ENCODE results near the gene KRTAP29-1.

The KRTAP29-1 gene

DNA sequence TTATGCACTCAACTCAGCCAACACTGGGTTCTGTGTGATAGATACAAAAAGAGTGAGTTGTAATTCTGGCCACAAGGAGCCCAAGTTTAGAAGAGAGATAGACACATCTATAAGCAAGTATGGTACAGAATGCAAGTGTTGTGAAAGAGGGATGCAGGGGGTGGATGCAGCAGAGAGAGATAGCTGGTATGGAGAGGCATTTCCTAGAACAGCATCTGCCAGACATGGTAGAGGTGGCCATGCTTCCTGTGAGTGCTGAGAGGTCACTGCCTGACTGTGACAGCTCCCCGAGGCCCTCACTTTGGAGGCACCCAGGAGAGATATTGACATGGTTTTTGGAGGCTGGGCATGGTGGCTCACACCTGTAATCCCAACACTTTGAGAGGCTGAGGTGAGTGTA lies 8.5 kb upstream of the KRTAP29-1 start:
- H3K4me3 ChIP-seq (ENCODE audit: control insufficient read depth, low read depth, low read length): no peak overlapping the region
- no peak for DNase-seq (ENCODE audit: low read depth)
- TF ChIP-seq, protein P1, sequence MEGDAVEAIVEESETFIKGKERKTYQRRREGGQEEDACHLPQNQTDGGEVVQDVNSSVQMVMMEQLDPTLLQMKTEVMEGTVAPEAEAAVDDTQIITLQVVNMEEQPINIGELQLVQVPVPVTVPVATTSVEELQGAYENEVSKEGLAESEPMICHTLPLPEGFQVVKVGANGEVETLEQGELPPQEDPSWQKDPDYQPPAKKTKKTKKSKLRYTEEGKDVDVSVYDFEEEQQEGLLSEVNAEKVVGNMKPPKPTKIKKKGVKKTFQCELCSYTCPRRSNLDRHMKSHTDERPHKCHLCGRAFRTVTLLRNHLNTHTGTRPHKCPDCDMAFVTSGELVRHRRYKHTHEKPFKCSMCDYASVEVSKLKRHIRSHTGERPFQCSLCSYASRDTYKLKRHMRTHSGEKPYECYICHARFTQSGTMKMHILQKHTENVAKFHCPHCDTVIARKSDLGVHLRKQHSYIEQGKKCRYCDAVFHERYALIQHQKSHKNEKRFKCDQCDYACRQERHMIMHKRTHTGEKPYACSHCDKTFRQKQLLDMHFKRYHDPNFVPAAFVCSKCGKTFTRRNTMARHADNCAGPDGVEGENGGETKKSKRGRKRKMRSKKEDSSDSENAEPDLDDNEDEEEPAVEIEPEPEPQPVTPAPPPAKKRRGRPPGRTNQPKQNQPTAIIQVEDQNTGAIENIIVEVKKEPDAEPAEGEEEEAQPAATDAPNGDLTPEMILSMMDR (IDR thresholded peaks at IDR 0.05; ENCODE audit: control insufficient read depth, insufficient read depth, low read depth, low read length, missing control alignments): no peak

DNA sequence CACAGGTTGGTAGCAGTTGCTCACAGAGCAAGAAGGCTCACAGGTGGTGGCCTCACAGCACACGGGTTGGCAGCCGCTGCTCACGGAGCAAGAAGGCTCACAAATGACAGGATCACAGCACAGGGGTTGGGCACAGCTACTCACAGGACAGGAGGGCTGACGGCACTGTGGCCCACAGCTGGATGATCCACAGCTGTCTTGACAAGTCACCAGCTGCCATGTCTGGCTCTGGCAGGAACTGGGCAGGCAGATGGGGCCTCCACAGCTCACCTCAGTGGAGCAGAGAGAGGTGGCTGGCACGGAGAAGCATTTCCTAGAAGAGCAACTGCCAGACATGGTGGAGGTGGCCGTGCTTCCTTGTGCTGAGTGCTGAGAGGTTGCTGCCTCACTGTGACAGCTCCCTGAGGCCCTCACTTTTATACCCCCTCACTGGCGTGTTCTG lies 6.3 kb upstream of the KRTAP29-1 start, which contains the start of gene KRTAP16-1:
Gene KRTAP16-1, minus strand, starts transcription at position 392 of the 442 bp plus-strand sequence. Its CDS starts 56 bp downstream, at position 336.
- TF ChIP-seq, protein P1 (IDR thresholded peaks at IDR 0.05; ENCODE audit: control insufficient read depth, insufficient read depth, low read depth, low read length, missing control alignments): no peak
- DNase-seq (ENCODE audit: low read depth): no peak
- H3K4me3 ChIP-seq (ENCODE audit: control insufficient read depth, low read depth, low read length): no peak within 1 kb of the TSS; the same call in 1 of the 2 replicates

DNA sequence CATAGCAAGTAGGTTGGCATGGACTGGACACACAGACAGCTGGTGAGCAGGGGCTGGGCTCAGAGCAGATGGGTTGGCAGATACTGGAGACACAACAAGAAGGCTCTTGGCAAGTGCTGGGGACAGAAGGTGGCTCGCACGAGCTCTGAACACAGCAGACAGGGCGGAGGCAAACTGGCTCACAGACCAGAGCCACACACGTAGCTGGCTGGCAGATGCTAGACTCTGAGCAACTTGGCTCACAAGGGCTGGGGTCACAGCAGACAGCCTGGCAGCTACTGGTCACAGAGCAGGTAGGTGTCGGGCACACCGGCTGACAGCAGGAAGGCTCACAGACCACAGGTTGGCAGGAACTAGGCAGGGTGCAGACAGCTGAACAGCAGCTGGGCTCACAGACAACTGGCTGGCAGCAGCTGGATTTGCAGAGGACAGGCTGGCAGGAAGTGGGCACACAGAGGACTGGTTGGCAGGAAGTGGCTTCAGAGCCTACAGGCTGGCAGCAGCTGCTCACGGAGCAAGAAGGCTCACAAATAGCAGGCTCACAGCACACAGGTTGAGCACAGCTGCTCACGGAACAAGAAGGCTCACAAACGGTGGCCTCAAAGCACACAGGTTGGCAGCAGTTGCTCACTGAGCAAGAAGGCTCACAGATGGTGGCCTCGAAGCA lies 5.7 kb upstream of the KRTAP29-1 start:
- TF ChIP-seq, protein P1 (IDR thresholded peaks at IDR 0.05; ENCODE audit: control insufficient read depth, insufficient read depth, low read depth, low read length, missing control alignments): no peak
- no peak for DNase-seq (ENCODE audit: low read depth)
- no peak overlapping the region; the same call in 1 of the 2 replicates for H3K4me3 ChIP-seq (ENCODE audit: control insufficient read depth, low read depth, low read length)

DNA sequence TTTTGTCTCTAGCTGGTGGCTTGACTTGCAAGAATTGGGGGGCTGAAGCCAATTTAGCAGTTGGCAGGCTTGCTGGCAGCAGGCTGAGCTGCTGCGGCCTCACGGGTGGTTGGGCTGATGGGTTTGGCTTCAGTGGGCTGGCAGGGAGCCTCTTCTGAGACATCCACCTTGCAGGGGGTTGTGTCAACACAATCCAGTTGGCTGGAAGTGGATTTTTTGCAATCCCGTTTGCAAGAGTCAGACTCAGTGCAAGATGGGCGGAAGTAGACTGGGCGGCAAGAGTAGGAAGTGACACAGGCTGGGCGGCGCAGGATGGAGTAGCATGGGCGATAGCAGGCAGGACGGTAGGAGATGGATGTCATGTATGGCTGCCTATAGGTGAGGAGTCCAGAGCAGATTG lies 5.0 kb upstream of the KRTAP29-1 start:
- H3K4me3 ChIP-seq (ENCODE audit: control insufficient read depth, low read depth, low read length): no peak overlapping the region
- TF ChIP-seq, protein P1 (IDR thresholded peaks at IDR 0.05; ENCODE audit: control insufficient read depth, insufficient read depth, low read depth, low read length, missing control alignments): no peak
- DNase-seq (ENCODE audit: low read depth): peak; percentile 52

DNA sequence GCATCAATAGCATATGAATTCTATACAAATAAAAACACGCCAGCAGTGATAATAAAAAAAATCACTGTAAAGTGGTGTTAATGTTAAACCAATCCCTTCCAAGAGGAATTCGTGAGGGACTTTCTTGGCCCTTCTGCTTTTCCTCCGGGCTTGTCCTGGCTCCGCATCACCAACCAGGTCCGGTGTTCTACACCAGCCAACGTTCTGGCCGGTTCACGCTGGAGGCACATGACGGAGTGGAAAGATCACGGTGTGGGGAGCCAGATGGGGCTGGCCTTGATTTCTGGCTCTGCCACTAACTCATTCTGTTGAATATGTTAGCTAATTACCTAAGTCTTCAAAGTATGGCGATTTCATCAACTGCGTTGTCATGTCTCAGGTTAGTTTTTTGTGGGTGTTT lies 1.4 kb upstream of the KRTAP29-1 start:
- DNase-seq (ENCODE audit: low read depth): no peak
- no peak overlapping the region for H3K4me3 ChIP-seq (ENCODE audit: control insufficient read depth, low read depth, low read length)
- TF ChIP-seq, protein P1 (IDR thresholded peaks at IDR 0.05; ENCODE audit: control insufficient read depth, insufficient read depth, low read depth, low read length, missing control alignments): no peak

DNA sequence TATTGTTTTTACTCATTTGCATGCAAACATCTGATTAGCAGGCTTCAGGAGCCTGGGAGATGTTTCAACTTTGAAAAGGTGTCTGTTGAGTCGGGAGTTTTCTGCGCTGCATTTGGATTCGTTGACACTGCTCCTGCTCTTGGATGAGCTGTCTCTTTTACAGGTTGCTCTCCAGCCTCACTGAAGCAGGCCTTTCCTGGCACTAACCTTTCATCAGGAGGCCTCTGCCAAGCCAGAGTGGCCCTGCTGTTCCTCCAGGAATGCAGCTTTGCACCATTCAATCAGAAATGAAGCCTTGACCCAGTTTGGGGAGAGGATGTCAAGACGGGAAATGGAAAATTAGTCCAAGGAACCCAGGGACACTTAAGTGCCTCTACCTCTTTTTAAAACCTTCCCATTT lies 330 bp upstream of the KRTAP29-1 start:
- no peak for DNase-seq (ENCODE audit: low read depth)
- no peak overlapping the region for H3K4me3 ChIP-seq (ENCODE audit: control insufficient read depth, low read depth, low read length)
- TF ChIP-seq, protein P1 (IDR thresholded peaks at IDR 0.05; ENCODE audit: control insufficient read depth, insufficient read depth, low read depth, low read length, missing control alignments): no peak
